ENCODE results near the gene STAT3. TPM values are rescaled to one million over a fixed set of nuclear protein-coding genes. Genes with fewer than 3 reads are reported as not detected.
"Not testable (repeated sequence)": the region's sequence is repeated elsewhere in the genome, so short reads cannot be mapped to it uniquely, and the experiment has no call there.

Gene STAT3
- total RNA-seq, 2 experiments from 2014 or later, result 114 to 121 TPM

DNA sequence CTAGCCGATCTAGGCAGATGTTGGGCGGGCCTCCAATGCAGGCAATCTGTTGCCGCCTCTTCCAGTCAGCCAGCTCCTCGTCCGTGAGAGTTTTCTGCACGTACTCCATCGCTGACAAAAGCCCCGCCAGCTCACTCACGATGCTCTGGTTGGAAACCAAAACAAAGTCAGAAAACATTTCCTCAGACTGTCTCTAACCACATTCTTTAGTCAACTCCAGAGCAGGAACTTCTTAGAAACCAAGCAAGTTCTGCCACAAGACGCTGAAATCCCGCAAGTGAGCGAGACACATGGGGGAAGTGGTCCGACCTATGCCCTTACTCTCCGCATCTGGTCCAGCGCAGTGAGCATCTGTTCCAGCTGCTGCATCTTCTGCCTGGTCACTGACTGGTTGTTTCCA lies 50.8 kb downstream of the STAT3 start:
- peak; percentile 86 for DNase-seq
- Mint-ChIP-seq H3K27me3 (no peaks in the 10 kb centered on the region), H3K4me1 (peaks cover 75% of the 10 kb centered on the region), H3K9me3 (no peaks in the 10 kb centered on the region), H3K36me3 (ENCODE audit: low read depth) (peaks cover 72% of the 10 kb centered on the region), H3K27ac (peak overlapping the region; percentile 92), H3K4me3 (peak overlapping the region; percentile 54)
- ChIA-PET POLR2A (interaction anchor here (0.9 to 1.2 kb wide), 2 partner anchors 51 to 52 kb away, joined by 3 to 4 read pairs; partner anchors contain the start of gene STAT3), CTCF (interaction anchor here (0.6 to 3.2 kb wide), 5 partner anchors 13 to 525 kb away, joined by 3 to 12 read pairs (median 3); partner anchors contain the start of gene STAT3)

DNA sequence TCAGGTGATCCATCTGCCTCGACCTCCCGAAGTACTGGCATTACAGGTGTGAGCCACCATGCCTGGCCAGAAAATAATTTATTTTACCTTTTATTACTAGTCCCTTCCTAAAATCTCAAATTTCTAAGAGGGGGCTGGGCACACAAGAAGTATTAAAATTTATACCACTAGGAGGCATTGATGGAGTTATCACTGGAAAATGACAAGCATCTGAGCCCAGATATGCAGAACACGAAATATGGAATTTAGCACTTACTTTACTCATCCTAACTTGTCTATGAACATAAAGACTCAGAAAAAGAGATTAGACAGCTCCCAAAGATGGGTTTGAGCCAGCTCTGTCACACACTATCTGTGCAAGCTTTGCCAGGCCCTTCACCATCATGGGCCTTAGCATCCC lies 53.6 kb downstream of the STAT3 start:
- POLR2A ChIA-PET, result no interaction called here
- H3K27ac Mint-ChIP-seq, result peak overlapping the region; percentile 86
- H3K36me3 Mint-ChIP-seq (ENCODE audit: low read depth), result peaks cover 60% of the 10 kb centered on the region
- no peak for DNase-seq
- CTCF ChIA-PET, result interaction anchor here (0.8 to 3.2 kb wide), 4 partner anchors 10 to 112 kb away, joined by 3 to 15 read pairs (median 9); no protein-coding TSS in a partner anchor
- no peak overlapping the region for H3K4me3 Mint-ChIP-seq
- peaks cover 49% of the 10 kb centered on the region for H3K4me1 Mint-ChIP-seq
- H3K27me3 Mint-ChIP-seq, result no peaks in the 10 kb centered on the region
- H3K9me3 Mint-ChIP-seq, result no peaks in the 10 kb centered on the region

DNA sequence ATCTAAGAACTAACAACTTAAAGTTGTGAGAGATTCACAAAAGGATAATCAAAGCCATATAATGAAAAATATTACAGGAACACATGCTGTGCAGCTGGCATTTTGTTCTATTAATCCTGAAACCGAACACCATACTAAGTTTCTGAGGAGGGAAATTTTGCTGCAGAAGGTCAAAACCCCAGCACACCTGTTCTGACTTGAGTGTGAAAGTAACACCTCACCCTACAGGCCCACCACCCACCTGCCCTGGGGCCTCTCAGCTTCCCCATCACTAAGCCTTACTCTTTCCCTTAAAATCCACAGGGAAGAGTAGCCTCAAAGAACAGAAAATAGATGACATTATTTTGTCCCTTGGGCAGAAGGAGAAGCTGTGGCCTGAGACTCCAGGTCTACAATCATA lies 55.2 kb downstream of the STAT3 start:
- Mint-ChIP-seq H3K4me1 (peaks cover 37% of the 10 kb centered on the region), H3K4me3 (no peak overlapping the region), H3K27me3 (no peaks in the 10 kb centered on the region), H3K36me3 (ENCODE audit: low read depth) (peaks cover 60% of the 10 kb centered on the region), H3K9me3 (no peaks in the 10 kb centered on the region), H3K27ac (no peak overlapping the region)
- ChIA-PET POLR2A (no interaction called here), CTCF (interaction anchor here (1.0 kb wide), 1 partner anchor 15 kb away, joined by 3 read pairs; no protein-coding TSS in a partner anchor)
- DNase-seq, result no peak

DNA sequence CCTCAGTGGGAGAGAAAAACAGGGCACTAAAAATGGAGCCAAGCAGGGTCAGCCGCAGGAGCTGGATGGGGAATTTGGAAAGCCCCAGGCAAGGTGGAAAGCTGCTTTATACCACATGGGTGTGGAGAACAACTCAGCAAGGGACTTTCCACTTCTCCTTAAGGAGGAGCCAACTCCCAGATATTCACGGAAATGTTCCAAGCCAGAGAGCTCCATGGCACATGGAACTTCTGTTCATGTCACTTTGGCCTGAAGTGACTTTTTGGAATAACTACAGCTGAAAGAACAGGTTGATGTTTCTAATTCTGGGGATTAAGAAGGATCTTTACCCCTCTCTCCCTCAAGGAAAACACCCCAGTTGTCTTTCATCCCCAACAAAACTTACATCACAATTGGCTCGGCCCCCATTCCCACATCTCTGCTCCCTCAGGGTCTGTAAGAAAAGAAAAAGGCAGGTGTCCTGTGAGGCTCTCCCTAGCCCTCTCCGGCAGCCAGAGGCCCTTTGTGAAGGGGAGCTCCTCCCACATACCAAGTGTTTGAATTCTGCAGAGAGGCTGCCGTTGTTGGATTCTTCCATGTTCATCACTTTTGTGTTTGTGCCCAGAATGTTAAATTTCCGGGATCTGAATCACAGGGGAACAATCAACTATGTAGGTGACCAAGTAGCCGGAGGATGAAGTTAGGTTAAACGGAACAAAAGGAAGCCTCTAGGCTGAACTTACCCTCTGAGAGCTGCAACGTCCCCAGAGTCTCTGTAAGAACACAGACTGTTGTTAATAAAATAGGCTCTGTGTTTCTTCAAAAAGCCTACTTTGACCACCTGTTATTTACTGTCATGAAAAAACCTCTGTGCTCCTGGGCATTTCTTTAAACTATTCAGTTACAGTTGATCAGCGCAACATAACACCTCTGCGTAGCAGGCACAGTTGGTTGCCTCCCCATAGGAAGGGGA lies 58.9 kb downstream of the STAT3 start:
- no peaks in the 10 kb centered on the region for H3K27me3 Mint-ChIP-seq
- no peaks in the 10 kb centered on the region for H3K9me3 Mint-ChIP-seq
- no peak overlapping the region for H3K4me3 Mint-ChIP-seq
- DNase-seq, result no peak
- H3K36me3 Mint-ChIP-seq (ENCODE audit: low read depth), result peaks cover 51% of the 10 kb centered on the region
- POLR2A ChIA-PET, result no interaction called here
- H3K27ac Mint-ChIP-seq, result peak overlapping the region; percentile 27
- CTCF ChIA-PET, result interaction anchor here (0.6 to 22.5 kb wide), 4 partner anchors 11 to 980 kb away, joined by 4 to 357 read pairs (median 6); no protein-coding TSS in a partner anchor
- H3K4me1 Mint-ChIP-seq, result peaks cover 11% of the 10 kb centered on the region

DNA sequence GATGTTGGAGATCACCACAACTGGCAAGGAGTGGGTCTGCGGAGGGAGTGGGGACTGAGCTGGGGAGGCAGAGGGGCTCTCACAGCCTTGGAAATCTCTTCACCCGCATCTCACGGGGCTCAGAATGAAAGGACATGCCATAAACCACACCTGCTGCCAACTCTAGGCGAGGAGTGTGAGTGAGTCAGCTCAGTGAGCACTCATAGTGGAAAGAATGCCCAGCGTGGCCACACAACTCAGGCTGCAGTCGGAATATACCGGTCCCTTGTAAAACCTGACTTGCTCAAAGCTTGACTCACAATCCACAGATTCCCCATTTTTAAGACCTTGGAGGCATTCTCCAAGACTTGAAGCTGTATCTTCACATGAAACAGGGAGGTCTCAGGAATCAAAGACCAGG lies 63.2 kb downstream of the STAT3 start:
- ChIA-PET POLR2A (no interaction called here), CTCF (interaction anchor here (1.3 to 22.5 kb wide), 3 partner anchors 11 to 80 kb away, joined by 3 to 357 read pairs (median 12); no protein-coding TSS in a partner anchor)
- no peak for DNase-seq
- Mint-ChIP-seq H3K36me3 (ENCODE audit: low read depth) (peaks cover 62% of the 10 kb centered on the region), H3K27me3 (no peaks in the 10 kb centered on the region), H3K9me3 (no peaks in the 10 kb centered on the region), H3K4me3 (no peak overlapping the region), H3K27ac (no peak overlapping the region), H3K4me1 (peaks cover 34% of the 10 kb centered on the region)

DNA sequence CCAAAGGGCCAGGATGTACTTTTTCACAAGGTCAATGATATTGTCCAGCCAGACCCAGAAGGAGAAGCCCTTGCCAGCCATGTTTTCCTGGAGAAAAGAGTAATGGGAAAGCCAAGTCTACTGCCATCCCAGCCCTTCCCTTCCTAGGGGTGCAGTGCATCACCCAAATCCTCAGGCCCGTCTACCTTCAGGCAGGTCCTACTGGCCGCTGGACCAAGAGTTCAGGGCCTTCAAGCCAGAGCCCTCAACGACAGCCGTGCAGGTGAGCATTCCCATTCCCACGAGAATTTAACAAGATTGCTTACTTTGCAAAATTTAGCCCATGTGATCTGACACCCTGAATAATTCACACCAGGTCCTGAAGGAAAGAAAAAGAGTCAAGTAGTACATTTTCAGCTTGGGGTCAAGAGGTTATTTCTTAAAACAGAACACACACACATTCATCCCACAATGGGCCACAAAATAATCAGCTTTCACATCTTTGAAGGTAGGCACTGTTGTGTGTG lies 64.9 kb downstream of the STAT3 start:
- ChIA-PET POLR2A (no interaction called here), CTCF (interaction anchor here (0.7 to 22.5 kb wide), 11 partner anchors 8 to 204 kb away, joined by 3 to 357 read pairs (median 4); partner anchors contain the start of gene CAVIN1)
- no peaks in the 10 kb centered on the region for H3K9me3 Mint-ChIP-seq
- peaks cover 60% of the 10 kb centered on the region for H3K36me3 Mint-ChIP-seq (ENCODE audit: low read depth)
- no peak for DNase-seq
- peak overlapping the region; percentile 76 for H3K27ac Mint-ChIP-seq
- no peak overlapping the region for H3K4me3 Mint-ChIP-seq
- H3K4me1 Mint-ChIP-seq, result peaks cover 49% of the 10 kb centered on the region
- no peaks in the 10 kb centered on the region for H3K27me3 Mint-ChIP-seq

DNA sequence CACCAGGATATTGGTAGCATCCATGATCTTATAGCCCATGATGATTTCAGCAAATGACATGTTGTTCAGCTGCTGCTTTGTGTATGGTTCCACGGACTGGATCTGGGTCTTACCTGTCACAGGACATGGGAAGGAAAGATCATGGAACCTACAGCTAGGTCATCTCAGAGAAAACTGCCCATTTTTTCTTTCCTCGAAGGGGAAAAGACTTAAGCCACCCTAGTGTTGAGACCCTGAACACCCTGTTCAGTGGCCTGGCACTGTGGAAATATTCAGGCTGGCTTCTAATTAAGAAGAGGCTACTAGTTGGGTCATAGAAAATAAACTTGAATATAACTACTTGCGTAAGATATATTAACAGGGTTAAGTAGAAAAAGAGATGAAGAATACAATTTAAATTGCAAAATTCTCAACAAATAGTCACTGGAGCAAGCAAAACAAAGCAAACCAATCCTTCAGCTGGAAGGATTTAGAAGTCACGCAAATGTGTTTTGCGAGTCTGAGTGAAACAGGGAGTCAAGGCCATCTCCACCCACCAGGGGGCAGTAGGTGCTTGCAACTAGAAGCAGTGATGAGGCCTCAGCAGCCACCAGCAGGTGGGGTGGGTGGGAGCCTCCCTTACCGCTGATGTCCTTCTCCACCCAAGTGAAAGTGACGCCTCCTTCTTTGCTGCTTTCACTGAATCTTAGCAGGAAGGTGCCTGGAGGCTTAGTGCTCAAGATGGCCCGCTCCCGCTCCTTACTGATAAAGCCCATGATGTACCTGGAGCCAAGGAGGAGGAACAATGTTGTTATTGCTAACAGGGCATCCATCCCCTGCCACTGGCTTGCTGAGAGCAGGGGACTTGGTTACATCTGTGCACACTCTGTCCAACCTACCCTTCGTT lies 65.6 kb downstream of the STAT3 start:
- CTCF ChIA-PET, result interaction anchor here (0.6 to 22.5 kb wide), 18 partner anchors 9 to 214 kb away, joined by 3 to 357 read pairs (median 3); no protein-coding TSS in a partner anchor
- H3K4me1 Mint-ChIP-seq, result peaks cover 50% of the 10 kb centered on the region
- H3K27me3 Mint-ChIP-seq, result no peaks in the 10 kb centered on the region
- peaks cover 60% of the 10 kb centered on the region for H3K36me3 Mint-ChIP-seq (ENCODE audit: low read depth)
- no peak overlapping the region for H3K4me3 Mint-ChIP-seq
- H3K27ac Mint-ChIP-seq, result peak overlapping the region; percentile 76
- peak; percentile 98 for DNase-seq
- no peaks in the 10 kb centered on the region for H3K9me3 Mint-ChIP-seq
- POLR2A ChIA-PET, result interaction anchor here (0.6 kb wide), 1 partner anchor 93 kb away, joined by 3 read pairs; no protein-coding TSS in a partner anchor

DNA sequence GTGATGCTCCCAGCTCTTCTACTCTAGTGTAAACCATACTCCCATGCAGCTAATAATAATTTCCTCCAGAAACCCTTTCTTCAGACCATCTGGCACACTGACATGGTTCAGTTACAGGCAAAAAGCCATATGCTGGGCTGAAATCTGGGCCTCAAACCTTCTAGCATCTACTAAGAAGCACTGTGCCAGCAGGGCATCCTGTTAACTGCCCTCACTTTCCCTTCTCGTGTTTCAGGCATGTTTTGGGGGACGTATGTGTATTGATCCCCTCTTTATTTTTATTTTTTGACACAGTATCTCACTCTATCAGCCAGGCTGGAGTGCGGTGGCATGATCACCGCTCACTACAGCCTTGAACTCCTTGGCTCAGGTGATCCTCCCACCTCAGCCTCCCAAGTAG lies 66.7 kb downstream of the STAT3 start:
- Mint-ChIP-seq H3K27ac (peak overlapping the region; percentile 54), H3K9me3 (no peaks in the 10 kb centered on the region), H3K4me1 (peaks cover 60% of the 10 kb centered on the region), H3K27me3 (no peaks in the 10 kb centered on the region), H3K4me3 (no peak overlapping the region), H3K36me3 (ENCODE audit: low read depth) (peaks cover 62% of the 10 kb centered on the region)
- ChIA-PET POLR2A (no interaction called here), CTCF (interaction anchor here (0.5 to 22.5 kb wide), 12 partner anchors 9 to 460 kb away, joined by 3 to 357 read pairs (median 6); no protein-coding TSS in a partner anchor)
- no peak for DNase-seq

DNA sequence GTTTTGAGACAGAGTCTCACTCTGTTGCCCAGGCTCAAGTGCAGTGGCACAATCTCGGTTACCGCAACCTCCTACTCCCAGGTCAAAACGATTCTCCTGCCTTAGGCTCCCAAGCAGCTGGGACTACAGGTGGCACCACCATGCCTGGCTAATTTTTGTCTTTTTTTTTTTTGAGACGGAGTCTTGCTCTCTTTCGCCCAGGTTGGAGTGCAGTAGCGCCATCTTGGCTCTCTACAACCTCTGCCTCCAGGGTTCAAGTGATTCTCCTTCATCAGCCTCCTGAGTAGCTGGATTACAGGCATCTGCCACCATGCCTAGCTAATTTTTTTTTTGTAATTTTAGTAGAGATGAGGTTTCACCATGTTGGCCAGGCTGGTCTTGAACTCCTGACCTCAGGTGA lies 70.3 kb downstream of the STAT3 start:
- H3K27me3 Mint-ChIP-seq, H3K9me3 Mint-ChIP-seq, H3K27ac Mint-ChIP-seq, POLR2A ChIA-PET, DNase-seq, H3K4me3 Mint-ChIP-seq: not testable (repeated sequence)
- H3K36me3 Mint-ChIP-seq (ENCODE audit: low read depth), result peaks cover 64% of the 10 kb centered on the region
- CTCF ChIA-PET, result interaction anchor here (1.0 to 22.5 kb wide), 3 partner anchors 15 to 87 kb away, joined by 3 to 357 read pairs (median 8); no protein-coding TSS in a partner anchor
- H3K4me1 Mint-ChIP-seq, result peaks cover 81% of the 10 kb centered on the region

DNA sequence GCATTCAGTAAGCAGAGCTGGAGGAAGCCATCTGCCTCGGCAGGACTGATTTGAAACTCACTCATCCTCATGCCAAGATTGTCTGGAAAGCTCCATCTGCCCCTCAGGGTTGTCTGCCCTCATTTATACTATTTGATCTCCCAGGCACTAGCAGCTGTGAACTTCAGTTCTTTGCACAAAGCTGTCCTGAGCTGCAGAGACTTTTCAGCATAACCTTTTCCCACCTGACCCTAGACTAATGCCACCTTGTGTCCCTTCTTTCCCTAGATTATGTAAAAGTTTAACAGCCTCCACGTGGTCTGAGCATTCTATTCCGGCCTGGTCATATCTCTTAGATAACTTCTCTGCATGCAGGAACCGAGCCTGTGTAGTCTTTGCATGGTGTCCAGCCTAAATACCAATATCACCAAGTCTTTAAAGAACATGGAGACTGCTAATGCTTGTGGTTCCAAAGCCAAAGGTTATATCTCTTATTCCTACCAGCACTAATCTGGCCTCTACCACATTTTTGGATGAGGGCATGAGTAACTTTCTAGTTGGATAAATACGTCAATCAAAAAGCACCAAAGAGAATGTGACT lies 70.9 kb downstream of the STAT3 start:
- Mint-ChIP-seq H3K27ac (no peak overlapping the region), H3K36me3 (ENCODE audit: low read depth) (peaks cover 61% of the 10 kb centered on the region), H3K9me3 (no peaks in the 10 kb centered on the region), H3K4me3 (no peak overlapping the region), H3K27me3 (no peaks in the 10 kb centered on the region), H3K4me1 (peaks cover 79% of the 10 kb centered on the region)
- ChIA-PET POLR2A (no interaction called here), CTCF (interaction anchor here (0.6 to 22.5 kb wide), 8 partner anchors 9 to 212 kb away, joined by 3 to 357 read pairs (median 3); no protein-coding TSS in a partner anchor)
- DNase-seq, result no peak

DNA sequence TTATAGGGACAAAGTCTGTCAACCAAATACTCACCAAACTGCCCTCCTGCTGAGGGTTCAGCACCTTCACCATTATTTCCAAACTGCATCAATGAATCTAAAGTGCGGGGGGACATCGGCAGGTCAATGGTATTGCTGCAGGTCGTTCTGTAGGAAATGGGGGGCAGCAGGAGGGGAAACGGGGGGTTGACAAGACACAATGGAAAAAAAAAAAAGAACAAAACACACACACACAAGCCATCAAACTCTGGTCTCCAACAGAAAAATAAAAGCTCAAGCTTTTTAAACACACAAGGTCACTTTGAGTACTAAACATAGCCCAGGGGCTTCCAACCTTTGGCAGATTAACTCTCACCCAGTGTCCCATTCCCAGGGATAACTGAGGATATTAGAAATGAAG lies 71.5 kb downstream of the STAT3 start:
- H3K4me1 Mint-ChIP-seq, result peaks cover 77% of the 10 kb centered on the region
- POLR2A ChIA-PET, result no interaction called here

More for the DNA sequence above, 71.5 kb downstream of the STAT3 start:
- Mint-ChIP-seq H3K27ac (peak overlapping the region; percentile 74), H3K9me3 (no peaks in the 10 kb centered on the region), H3K36me3 (ENCODE audit: low read depth) (peaks cover 58% of the 10 kb centered on the region), H3K27me3 (no peaks in the 10 kb centered on the region), H3K4me3 (no peak overlapping the region)
- CTCF ChIA-PET, result interaction anchor here (0.6 to 22.5 kb wide), 8 partner anchors 8 to 213 kb away, joined by 3 to 357 read pairs (median 3); no protein-coding TSS in a partner anchor
- no peak for DNase-seq
